Vagina (tissue), 2 donors: ENCODE measurements around the gene PBLD. TPM values are rescaled to one million over a fixed set of nuclear protein-coding genes. Genes with fewer than 3 reads are reported as not detected.

ENCODE experiments used
- DNase-seq, 2 donors: peaks; one replicate each; pipeline ENCODE4 v3.0.0-alpha.2; 2017; ENCODE audit errors: extremely low spot score in 2 of 2
- H3K27ac ChIP-seq: fragments of 200-600 bp; sonication (generic); one replicate; pipeline ENCODE4 v1.5.1; 2019
- H3K27me3 ChIP-seq: fragments of 200-600 bp; sonication (generic); one replicate; pipeline ENCODE4 v1.5.1; 2019
- H3K36me3 ChIP-seq, 2 donors: fragments of 200-600 bp; sonication (generic); one replicate each; pipeline ENCODE4 v1.5.1; 2017 to 2019
- H3K4me1 ChIP-seq: fragments of 200-600 bp; sonication (generic); one replicate; pipeline ENCODE4 v1.5.1; 2019
- H3K4me3 ChIP-seq, 2 donors: fragments of 200-600 bp; sonication (generic); 1 replicate in 1 of 2; 2 replicates in 1 of 2; pipeline ENCODE4 v1.5.1; 2016 to 2019
- H3K9me3 ChIP-seq: fragments of 200-600 bp; sonication (generic); one replicate; pipeline ENCODE4 v1.5.1; 2019
- CTCF ChIP-seq, 3 experiments: fragments of 450-650 bp in 2 of 3; fragments of 200-600 bp in 1 of 3; sonication (generic) in 1 of 3; IDR thresholded peaks; one replicate each; pipeline ENCODE4 v1.5.1; 2017 to 2019; ENCODE audit warnings: antibody characterized with exemption in 3 of 3, mild to moderate bottlenecking in 2 of 3, moderate library complexity in 2 of 3
- POLR2A ChIP-seq, 2 donors: fragments of 450-650 bp; IDR thresholded peaks; one replicate each; pipeline ENCODE4 v1.6.1; 2017; ENCODE audit warnings: antibody characterized with exemption in 2 of 2, mild to moderate bottlenecking in 2 of 2, moderate library complexity in 2 of 2
- POLR2AphosphoS5 ChIP-seq, 2 donors: sonication (generic); formaldehyde crosslinking; IDR thresholded peaks; one replicate each; pipeline ENCODE4 v1.9.0; 2017; ENCODE audit warnings: antibody characterized with exemption in 2 of 2, mild to moderate bottlenecking in 2 of 2, low read depth in 1 of 2; ENCODE audit not compliant: insufficient read depth in 1 of 2
- intact Hi-C: fragments of 100-400 bp; cut with DNase I; formaldehyde crosslinking; loops from one replicate; pipeline ENCODE4 v1.15.1; 2023
- total RNA-seq: library from RNA; depleted of rRNA; stranded (reverse); fragments of >200 nt; gene quantifications from one replicate; pipeline ENCODE4 v1.2.3, GENCODE V29; 2016

The PBLD gene
- 1.2 TPM for total RNA-seq

GRCh38 chr10:68332259-68333057 lies at the start of gene PBLD:
TSS of gene PBLD (minus strand) at chr10:68332928. CDS start at chr10:68306844, 26,084 bp downstream.
- Histone ChIP-seq H3K9me3 (no peaks in the 10 kb centered on the region), H3K4me3 (peak within 1 kb of the TSS; percentile 97 to 98), H3K36me3 (no peaks in the 10 kb centered on the region), H3K27ac (peak within 1 kb of the TSS; percentile 100), H3K27me3 (no peaks in the 10 kb centered on the region), H3K4me1 (peaks cover 61% of the 10 kb centered on the region)
- intact Hi-C loops: loop anchor here (2.0 to 10.0 kb wide), 2 partner anchors 448 to 572 kb away; partner anchors contain the start of genes DDX50 and SIRT1
- peak in 1 of 2 donors; percentile 88 for DNase-seq
- TF ChIP-seq CTCF (IDR thresholded peaks at IDR 0.05) (peak in 1 of 3 experiments; percentile 7), POLR2AphosphoS5 (IDR thresholded peaks at IDR 0.05; ENCODE audit: insufficient read depth in 1 of 2, low read depth in 1 of 2) (peak in 1 of 2 donors; percentile 43), POLR2A (IDR thresholded peaks at IDR 0.05) (peak in 1 of 2 donors; percentile 53)

GRCh38 chr10:68371604-68372003 lies 38.9 kb upstream of the PBLD start:
- intact Hi-C loops: no loop called here
- H3K4me1 ChIP-seq: no peaks in the 10 kb centered on the region
- DNase-seq: no peak
- no peak overlapping the region for H3K27ac ChIP-seq
- H3K27me3 ChIP-seq: no peaks in the 10 kb centered on the region
- TF ChIP-seq CTCF (IDR thresholded peaks at IDR 0.05): no peak
- TF ChIP-seq POLR2AphosphoS5 (IDR thresholded peaks at IDR 0.05; ENCODE audit: insufficient read depth in 1 of 2, low read depth in 1 of 2): no peak
- TF ChIP-seq POLR2A (IDR thresholded peaks at IDR 0.05): no peak
- H3K9me3 ChIP-seq: peaks cover 5% of the 10 kb centered on the region
- peaks cover 0 to 65% of the 10 kb centered on the region in 2 donors for H3K36me3 ChIP-seq
- no peak overlapping the region for H3K4me3 ChIP-seq

- H3K9me3 ChIP-seq: peaks cover 4% of the 10 kb centered on the region
Measured at GRCh38 chr10:68367121-68367520, 34.4 kb upstream of the PBLD start.

GRCh38 chr10:68366600-68366999 lies 33.9 kb upstream of the PBLD start:
- no peak overlapping the region for H3K4me3 ChIP-seq
- intact Hi-C loops: no loop called here
- H3K27ac ChIP-seq: no peak overlapping the region
- TF ChIP-seq POLR2AphosphoS5 (IDR thresholded peaks at IDR 0.05; ENCODE audit: insufficient read depth in 1 of 2, low read depth in 1 of 2) (no peak), CTCF (IDR thresholded peaks at IDR 0.05) (no peak), POLR2A (IDR thresholded peaks at IDR 0.05) (no peak)
- H3K9me3 ChIP-seq: no peaks in the 10 kb centered on the region
- no peak for DNase-seq
- no peaks in the 10 kb centered on the region for H3K4me1 ChIP-seq
- no peaks in the 10 kb centered on the region for H3K27me3 ChIP-seq
- H3K36me3 ChIP-seq: peaks cover 0 to 39% of the 10 kb centered on the region in 2 donors

More at GRCh38 chr10:68367121-68367520, 34.4 kb upstream of the PBLD start:
- H3K36me3 ChIP-seq: peaks cover 0 to 45% of the 10 kb centered on the region in 2 donors
- DNase-seq: no peak
- TF ChIP-seq POLR2A (IDR thresholded peaks at IDR 0.05) (no peak), CTCF (IDR thresholded peaks at IDR 0.05) (no peak), POLR2AphosphoS5 (IDR thresholded peaks at IDR 0.05; ENCODE audit: insufficient read depth in 1 of 2, low read depth in 1 of 2) (no peak)
- no peaks in the 10 kb centered on the region for H3K4me1 ChIP-seq
- intact Hi-C loops: no loop called here
- no peak overlapping the region for H3K4me3 ChIP-seq
- H3K27ac ChIP-seq: no peak overlapping the region
- H3K27me3 ChIP-seq: no peaks in the 10 kb centered on the region

DNA sequence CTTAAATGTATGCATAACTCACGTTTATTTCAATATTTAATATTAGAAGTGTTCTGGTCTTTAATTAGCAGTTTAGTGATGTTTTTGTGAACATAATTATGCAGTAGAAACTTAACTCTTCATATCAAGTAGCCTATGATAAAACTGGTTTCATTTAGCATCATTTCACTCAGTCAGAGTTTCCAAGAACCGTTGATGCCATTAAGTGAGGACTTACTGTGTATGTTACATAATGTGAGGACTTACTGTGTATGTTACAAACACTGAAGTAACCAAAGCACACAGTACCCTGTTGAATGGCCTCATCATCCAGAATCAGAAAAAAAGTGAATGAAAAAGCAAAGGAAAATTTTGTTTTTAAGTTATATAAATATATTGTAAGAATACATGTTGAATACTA lies 32.9 kb upstream of the PBLD start:
- DNase-seq: no peak
- Histone ChIP-seq H3K4me3 (no peak overlapping the region), H3K36me3 (peaks cover 0 to 31% of the 10 kb centered on the region in 2 donors), H3K27ac (no peak overlapping the region), H3K27me3 (no peaks in the 10 kb centered on the region), H3K4me1 (no peaks in the 10 kb centered on the region), H3K9me3 (no peaks in the 10 kb centered on the region)
- TF ChIP-seq POLR2A (IDR thresholded peaks at IDR 0.05) (no peak), POLR2AphosphoS5 (IDR thresholded peaks at IDR 0.05; ENCODE audit: insufficient read depth in 1 of 2, low read depth in 1 of 2) (no peak), CTCF (IDR thresholded peaks at IDR 0.05) (no peak)
- intact Hi-C loops: no loop called here
